ENCODE results near the gene SCEL.

The SCEL gene

GRCh38 chr13:77521595-77522367 lies 13.7 kb upstream of the SCEL start:
- no peak for FAIRE-seq

GRCh38 chr13:77522444-77522843 lies 13.1 kb upstream of the SCEL start:
- no peak for FAIRE-seq

GRCh38 chr13:77523386-77523785 lies 12.1 kb upstream of the SCEL start:
- no peak for FAIRE-seq

GRCh38 chr13:77523834-77524728 lies 11.4 kb upstream of the SCEL start:
- FAIRE-seq: no peak

GRCh38 chr13:77528414-77528813 lies 7.1 kb upstream of the SCEL start:
- FAIRE-seq: no peak

GRCh38 chr13:77528834-77529500 lies 6.5 kb upstream of the SCEL start:
- FAIRE-seq: no peak

GRCh38 chr13:77529501-77529840 lies 6.0 kb upstream of the SCEL start:
- no peak for FAIRE-seq

GRCh38 chr13:77530875-77531274 lies 4.6 kb upstream of the SCEL start:
- FAIRE-seq: no peak

- no peak for FAIRE-seq
Measured at GRCh38 chr13:77532983-77533382, 2.5 kb upstream of the SCEL start.

GRCh38 chr13:77533875-77534788 lies 1.4 kb upstream of the SCEL start:
- FAIRE-seq: no peak

- FAIRE-seq: no peak
Measured at GRCh38 chr13:77536358-77536757, 852 bp downstream of the SCEL start.

- no peak for FAIRE-seq
Measured at GRCh38 chr13:77537289-77537919, 1.9 kb downstream of the SCEL start.

- FAIRE-seq: no peak
Measured at GRCh38 chr13:77543711-77544110, 8.2 kb downstream of the SCEL start.

GRCh38 chr13:77544355-77544754 lies 8.8 kb downstream of the SCEL start:
- no peak for FAIRE-seq

- no peak for FAIRE-seq
Measured at GRCh38 chr13:77544758-77545338, 9.3 kb downstream of the SCEL start.

- no peak for FAIRE-seq
Measured at GRCh38 chr13:77545626-77546412, 10.3 kb downstream of the SCEL start.

GRCh38 chr13:77548095-77548494 lies 12.6 kb downstream of the SCEL start:
- no peak for FAIRE-seq

GRCh38 chr13:77548594-77548993 lies 13.1 kb downstream of the SCEL start:
- no peak for FAIRE-seq

- FAIRE-seq: no peak
Measured at GRCh38 chr13:77554069-77554468, 18.6 kb downstream of the SCEL start.

- no peak for FAIRE-seq
Measured at GRCh38 chr13:77555246-77555645, 19.7 kb downstream of the SCEL start.

GRCh38 chr13:77558016-77558415 lies 22.5 kb downstream of the SCEL start:
- no peak for FAIRE-seq

Data from endometrium (tissue), 2 donors.